Stimulated activated CD4-positive, alpha-beta T cell treated with anti-CD3 and anti-CD28 coated beads, Interleukin-4, amount 100 ng/mL, for 1 hour (primary cell): ENCODE data around the gene RAP1GDS1.
A peak's percentile ranks its signal among the peaks of the same experiment; 100 is the strongest.

Source experiments
- DNase-seq: peaks from one replicate; pipeline ENCODE4 v3.0.0-alpha.2; 2020

Gene RAP1GDS1

GRCh38 chr4:98485816-98486345 is 224.7 kb downstream of the RAP1GDS1 start:
- DNase-seq, result peak; percentile 16

GRCh38 chr4:98490251-98490650 is 229.1 kb downstream of the RAP1GDS1 start:
- DNase-seq, result no peak

GRCh38 chr4:98491899-98492559 is 230.8 kb downstream of the RAP1GDS1 start:
- DNase-seq, result no peak

DNA sequence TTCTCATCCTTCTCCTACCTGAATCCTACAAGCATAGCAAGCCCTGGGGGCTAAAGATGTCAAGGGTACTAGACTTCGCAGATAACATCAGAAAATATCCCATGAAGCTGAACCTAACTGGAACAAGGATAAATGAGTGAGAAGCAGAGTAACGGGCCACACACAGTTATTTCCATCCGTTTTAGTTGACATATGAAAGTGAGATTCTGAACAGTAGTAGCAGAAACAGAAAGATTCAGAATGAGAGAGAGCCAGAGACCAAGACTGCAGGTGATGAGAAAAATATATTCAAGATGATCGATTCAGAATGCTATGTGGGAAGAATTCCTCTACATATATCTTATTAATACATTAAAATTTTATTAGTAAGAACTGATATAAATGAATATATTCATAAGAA is 232.1 kb downstream of the RAP1GDS1 start:
- no peak for DNase-seq
